GM12874 (cell line): ENCODE data around the gene ATP6V1C2.
A peak's percentile ranks its signal among the peaks of the same experiment; 100 is the strongest.

Source experiments
- TF ChIP-seq, protein P1 (sequence below): IDR thresholded peaks from 2 replicates; pipeline ENCODE4 v1.5.1; 2011; ENCODE audit warnings: low read depth, mild to moderate bottlenecking, control low read depth, low read length, moderate library complexity; ENCODE audit not compliant: insufficient read depth

The ATP6V1C2 gene

DNA sequence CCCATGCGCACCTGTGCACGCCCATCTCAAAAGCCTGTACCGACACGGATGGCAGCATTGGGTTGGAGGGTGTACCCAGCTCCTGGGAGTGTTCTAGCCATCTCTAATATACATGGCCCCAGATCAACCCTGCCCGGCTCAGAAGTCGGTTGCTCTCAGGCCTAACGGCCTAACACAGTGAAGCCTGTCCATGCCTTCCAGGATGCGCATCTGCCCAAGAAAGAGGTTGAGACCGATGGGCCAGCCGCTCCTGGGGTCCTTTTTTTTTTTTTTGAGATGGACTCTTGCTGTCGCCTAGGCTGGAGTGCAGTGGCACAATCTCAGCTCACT, 59.0 kb downstream of the ATP6V1C2 start:
- TF ChIP-seq, protein P1, sequence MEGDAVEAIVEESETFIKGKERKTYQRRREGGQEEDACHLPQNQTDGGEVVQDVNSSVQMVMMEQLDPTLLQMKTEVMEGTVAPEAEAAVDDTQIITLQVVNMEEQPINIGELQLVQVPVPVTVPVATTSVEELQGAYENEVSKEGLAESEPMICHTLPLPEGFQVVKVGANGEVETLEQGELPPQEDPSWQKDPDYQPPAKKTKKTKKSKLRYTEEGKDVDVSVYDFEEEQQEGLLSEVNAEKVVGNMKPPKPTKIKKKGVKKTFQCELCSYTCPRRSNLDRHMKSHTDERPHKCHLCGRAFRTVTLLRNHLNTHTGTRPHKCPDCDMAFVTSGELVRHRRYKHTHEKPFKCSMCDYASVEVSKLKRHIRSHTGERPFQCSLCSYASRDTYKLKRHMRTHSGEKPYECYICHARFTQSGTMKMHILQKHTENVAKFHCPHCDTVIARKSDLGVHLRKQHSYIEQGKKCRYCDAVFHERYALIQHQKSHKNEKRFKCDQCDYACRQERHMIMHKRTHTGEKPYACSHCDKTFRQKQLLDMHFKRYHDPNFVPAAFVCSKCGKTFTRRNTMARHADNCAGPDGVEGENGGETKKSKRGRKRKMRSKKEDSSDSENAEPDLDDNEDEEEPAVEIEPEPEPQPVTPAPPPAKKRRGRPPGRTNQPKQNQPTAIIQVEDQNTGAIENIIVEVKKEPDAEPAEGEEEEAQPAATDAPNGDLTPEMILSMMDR: no peak

DNA sequence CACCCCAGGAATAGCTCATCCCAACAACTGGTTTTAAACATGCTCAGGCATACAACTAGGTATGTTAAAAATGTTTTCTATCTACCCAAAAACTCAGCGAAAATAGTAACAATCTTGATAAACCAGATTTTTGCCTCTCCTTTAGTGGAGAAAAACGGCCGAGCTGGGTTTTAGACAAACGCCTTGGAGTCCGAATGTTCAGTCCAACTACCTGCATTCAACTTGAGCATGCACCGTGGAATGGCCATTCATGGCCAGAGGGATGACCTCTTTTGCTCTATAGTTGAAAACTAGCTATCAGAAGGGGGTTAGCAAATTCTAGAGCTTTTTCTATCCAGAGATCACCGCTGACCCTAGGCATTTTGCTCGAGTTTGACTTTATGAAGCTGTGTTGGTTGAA, 60.3 kb downstream of the ATP6V1C2 start:
- TF ChIP-seq, protein P1: no peak

DNA sequence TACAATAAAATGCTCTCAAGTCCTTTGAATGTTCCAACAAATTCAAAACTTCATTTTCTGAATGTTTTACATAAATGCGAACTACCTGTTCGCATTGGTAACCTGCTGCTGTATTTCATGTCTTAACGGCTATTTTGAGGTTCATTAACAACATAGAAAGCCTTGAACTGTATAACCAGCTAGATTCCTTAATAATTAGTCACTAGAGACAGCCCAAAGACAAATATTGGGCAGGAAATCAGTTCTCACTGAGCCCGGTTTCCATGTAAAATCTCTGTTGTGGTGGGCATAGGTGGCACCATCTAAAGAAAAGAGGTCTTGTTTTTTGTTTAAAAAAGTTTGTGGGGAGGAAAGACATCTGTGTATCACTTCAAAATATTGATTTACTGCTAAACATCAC, 62.0 kb downstream of the ATP6V1C2 start:
- TF ChIP-seq, protein P1: no peak

DNA sequence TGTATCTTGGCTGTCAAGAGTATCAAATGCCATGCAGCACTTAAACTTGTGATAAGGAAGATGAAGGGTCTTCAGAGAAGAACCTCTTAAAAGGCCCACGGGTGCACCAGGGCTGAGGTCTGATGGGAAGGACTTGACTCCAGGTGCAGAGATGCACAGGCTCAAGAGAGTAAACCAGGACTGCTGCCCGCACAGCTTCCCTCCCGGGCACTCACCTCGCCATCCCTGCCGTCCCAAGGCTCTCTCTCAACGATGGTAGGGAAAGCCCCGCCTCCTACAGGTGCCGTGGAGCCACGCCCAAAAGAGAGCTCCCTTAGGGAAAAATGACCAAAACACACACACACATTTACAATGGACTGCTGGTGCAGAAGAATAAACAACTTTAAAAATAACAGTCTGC, 63.3 kb downstream of the ATP6V1C2 start:
- TF ChIP-seq, protein P1: no peak

DNA sequence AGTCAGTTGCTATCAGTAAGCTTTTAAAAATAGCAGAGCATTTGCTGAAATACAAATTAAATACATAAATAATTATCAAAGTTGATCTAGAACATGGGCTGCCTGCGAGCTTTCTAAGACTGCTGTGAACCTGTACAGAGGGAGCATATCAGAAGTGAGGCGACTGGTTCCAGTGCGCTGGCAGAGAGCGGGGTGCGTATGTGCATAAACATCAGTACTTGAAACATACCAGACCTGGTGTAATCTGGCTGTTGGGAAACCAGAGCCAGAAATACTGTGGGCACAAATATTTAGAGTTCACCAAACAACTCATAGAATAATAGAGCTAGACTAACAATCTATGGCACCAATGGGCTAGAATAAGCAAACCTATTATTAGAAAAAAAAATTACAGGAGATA, 63.8 kb downstream of the ATP6V1C2 start:
- TF ChIP-seq, protein P1: no peak

DNA sequence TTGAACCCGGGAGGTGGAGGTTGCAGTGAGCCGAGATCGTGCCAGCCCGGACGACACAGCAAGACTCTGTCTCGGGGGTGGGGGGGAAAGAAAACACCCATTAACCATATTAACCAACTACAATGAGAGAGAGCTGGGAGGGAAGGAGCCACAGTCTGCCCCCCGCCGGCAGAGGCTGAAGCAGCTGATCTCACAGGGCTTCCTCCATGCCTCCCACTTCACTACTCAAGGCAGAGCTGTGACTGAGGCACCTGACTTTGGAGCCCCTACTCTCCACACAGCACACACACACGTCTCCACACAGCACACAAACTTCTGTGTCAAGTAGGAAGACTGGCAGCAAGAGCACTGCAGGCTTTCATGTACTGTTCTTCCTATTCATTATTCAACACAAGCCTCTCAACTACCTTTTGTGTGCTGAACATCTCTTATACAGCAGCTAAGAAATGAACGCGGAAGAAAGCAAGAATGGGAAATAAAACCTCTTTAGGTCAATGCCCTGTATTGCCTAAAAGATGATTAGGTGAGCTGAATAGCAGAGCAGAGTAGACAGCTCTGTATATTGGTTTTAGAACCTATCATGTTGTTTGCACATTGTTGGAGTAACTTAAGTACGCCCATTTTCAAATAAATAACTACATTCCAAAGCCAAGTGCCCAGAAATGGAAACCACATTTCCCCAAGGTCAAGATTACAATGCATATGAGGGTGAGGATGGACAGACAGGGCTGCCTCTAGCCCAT, 65.0 kb downstream of the ATP6V1C2 start:
- TF ChIP-seq, protein P1: no peak

DNA sequence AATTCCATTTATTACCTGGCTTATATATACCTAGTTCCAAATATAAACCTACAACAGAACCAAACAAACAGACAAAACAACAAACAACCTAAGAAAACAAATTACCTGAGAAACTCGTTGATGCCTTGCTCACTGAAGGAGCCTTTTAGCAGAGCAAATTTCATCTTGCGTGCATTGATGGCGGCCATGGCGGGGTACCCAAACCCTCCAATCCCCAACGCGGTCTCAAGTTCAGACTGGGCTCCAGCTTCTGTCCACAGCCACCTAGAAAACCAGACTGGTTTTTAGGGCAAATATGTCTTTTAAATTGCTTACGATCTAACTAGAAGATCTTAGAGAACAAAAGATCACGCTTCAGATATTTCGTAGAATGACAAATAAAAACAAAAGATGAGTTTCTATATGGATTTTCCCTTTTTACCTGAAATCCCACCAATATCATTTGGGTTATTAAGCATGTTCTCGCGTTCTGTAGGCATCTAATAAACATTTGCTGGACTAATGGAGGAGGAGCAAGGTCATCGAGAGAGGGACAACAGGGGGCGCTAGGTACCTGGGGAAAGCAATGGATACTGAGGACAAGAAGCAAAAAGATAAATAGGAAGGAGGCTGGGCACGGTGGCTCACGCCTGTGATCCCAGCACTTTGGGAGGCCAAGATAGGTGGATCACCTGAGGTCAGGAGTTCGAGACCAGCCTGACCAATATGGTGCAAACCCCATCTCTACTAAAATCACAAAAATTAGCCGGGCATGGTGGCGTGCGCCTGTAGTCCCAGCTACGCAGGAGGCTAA, 65.9 kb downstream of the ATP6V1C2 start:
- TF ChIP-seq, protein P1: peak; percentile 42; the same call in 1 of the 2 replicates
